ENCODE data around the gene SLC29A1.

- no peak for TF ChIP-seq CTCF (IDR thresholded peaks at IDR 0.05; ENCODE audit: borderline replicate concordance, extremely low read depth, low read length, poor library complexity, severe bottlenecking)
- TF ChIP-seq EZH2 (IDR thresholded peaks at IDR 0.05; ENCODE audit: borderline replicate concordance, low read depth, low read length, severe bottlenecking) = no peak
Observed at GRCh38 chr6:44278774-44279697, 55.6 kb downstream of the SLC29A1 start.

Measured in DND-41 (cell line).